Urinary bladder (tissue), 4 donors: ENCODE measurements around the gene PHF14. TPM values are rescaled to one million over a fixed set of nuclear protein-coding genes. Genes with fewer than 3 reads are reported as not detected.

ENCODE experiments used
- DNase-seq: peaks from one replicate; pipeline ENCODE4 v3.0.0-alpha.2; 2015; ENCODE audit errors: extremely low spot score
- H3K27ac ChIP-seq: one replicate; pipeline ENCODE4 v1.5.1; 2013; ENCODE audit warnings: low read depth, mild to moderate bottlenecking, moderate library complexity
- H3K36me3 ChIP-seq: one replicate; pipeline ENCODE4 v1.6.1; 2013; ENCODE audit warnings: mild to moderate bottlenecking, moderate library complexity; ENCODE audit not compliant: insufficient read depth
- H3K4me1 ChIP-seq: one replicate; pipeline ENCODE4 v1.6.1; 2013; ENCODE audit warnings: mild to moderate bottlenecking, moderate library complexity; ENCODE audit not compliant: insufficient read depth
- H3K4me3 ChIP-seq: one replicate; pipeline ENCODE4 v1.5.1; 2013; ENCODE audit warnings: low read depth, low read length
- WGBS: extraction: QIAGEN DNeasy Blood & Tissue Kit; methylation state at CpG from one replicate; pipeline ENCODE4 v1.1.7; 2013; 5-methylcytosine and 5-hydroxymethylcytosine counted together
- polyA plus RNA-seq: library from polyadenylated mRNA; stranded (reverse); fragments of 200-250 nt; gene quantifications from one replicate; pipeline ENCODE4 v1.2.3, GENCODE V29; 2013
- total RNA-seq: library from RNA; depleted of rRNA; stranded (reverse); fragments of >200 nt; gene quantifications from one replicate; pipeline ENCODE4 v1.2.3, GENCODE V29; 2014
- donor health status: healthy with polysubstance abuse.
- donor health status: healthy.

The PHF14 gene
- total and polyA plus RNA-seq, 2 donors = 17.4 to 169 TPM

- Histone ChIP-seq H3K4me3 (no peak overlapping the region), H3K27ac (no peak overlapping the region), H3K36me3 (no peaks in the 10 kb centered on the region), H3K4me1 (no peaks in the 10 kb centered on the region)
- 76% methylated on average over 3 of the region's 3 CpGs for WGBS
- no peak for DNase-seq
Measured at GRCh38 chr7:11203683-11204082, 230.0 kb downstream of the PHF14 start.

DNA sequence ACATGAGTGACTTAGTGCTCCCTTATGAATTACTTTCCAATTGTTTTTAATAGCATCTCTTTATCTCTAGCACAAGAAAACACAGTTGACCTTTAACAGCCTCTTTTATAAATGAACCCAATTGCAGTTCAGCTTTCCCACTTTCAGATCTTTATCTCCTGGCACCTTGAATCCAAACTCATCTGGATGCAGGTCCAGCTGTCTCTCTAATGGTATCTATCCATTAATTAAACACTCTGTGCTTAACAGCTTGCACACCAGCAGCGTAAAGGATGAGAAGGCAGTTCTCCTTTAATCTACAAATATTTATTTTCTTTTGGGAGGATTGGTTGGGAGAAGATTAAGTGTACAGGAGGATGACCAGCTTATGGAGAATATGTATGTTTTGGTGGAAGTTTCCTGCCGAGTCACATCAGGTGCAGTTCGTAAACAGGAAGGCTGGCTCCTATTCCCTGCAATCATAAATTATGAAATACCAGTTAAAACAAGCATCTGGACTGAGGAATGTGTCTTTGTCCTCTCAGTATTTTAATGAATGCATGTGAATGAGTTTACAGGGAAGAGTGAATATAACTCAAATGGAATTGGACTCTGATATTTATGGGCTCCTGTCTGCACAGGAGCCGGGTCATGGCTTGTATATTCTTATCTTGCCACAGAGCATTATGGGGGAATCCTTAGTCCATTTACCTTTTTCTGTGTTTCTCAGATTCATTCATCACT, 232.7 kb downstream of the PHF14 start:
- H3K4me1 ChIP-seq = no peaks in the 10 kb centered on the region
- 63% methylated on average over 4 of the region's 4 CpGs for WGBS
- H3K4me3 ChIP-seq = no peak overlapping the region
- H3K36me3 ChIP-seq = no peaks in the 10 kb centered on the region
- DNase-seq = no peak
- no peak overlapping the region for H3K27ac ChIP-seq

DNA sequence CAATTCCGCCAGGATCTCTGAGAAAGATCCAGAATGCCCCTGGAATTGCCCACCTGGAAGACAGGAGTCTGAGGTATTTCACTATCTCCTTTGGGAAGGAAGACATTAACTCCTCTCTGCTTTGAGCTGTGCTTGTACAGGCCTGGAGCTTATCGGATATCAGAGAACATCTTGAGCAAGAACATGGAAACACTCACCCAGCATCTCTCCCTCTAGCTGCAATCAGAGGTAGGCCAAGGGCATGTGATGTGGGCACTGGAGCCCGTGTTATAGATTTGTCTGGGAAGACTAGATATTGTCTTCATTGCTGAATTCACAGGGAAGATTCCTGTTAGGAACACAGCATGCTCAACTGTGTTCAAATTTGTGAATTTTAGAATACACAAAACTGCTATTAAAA, 233.9 kb downstream of the PHF14 start:
- no peaks in the 10 kb centered on the region for H3K36me3 ChIP-seq
- H3K4me1 ChIP-seq = no peaks in the 10 kb centered on the region
- no peak overlapping the region for H3K27ac ChIP-seq
- DNase-seq = no peak
- 93% methylated on average over 3 of the region's 3 CpGs for WGBS
- no peak overlapping the region for H3K4me3 ChIP-seq

DNA sequence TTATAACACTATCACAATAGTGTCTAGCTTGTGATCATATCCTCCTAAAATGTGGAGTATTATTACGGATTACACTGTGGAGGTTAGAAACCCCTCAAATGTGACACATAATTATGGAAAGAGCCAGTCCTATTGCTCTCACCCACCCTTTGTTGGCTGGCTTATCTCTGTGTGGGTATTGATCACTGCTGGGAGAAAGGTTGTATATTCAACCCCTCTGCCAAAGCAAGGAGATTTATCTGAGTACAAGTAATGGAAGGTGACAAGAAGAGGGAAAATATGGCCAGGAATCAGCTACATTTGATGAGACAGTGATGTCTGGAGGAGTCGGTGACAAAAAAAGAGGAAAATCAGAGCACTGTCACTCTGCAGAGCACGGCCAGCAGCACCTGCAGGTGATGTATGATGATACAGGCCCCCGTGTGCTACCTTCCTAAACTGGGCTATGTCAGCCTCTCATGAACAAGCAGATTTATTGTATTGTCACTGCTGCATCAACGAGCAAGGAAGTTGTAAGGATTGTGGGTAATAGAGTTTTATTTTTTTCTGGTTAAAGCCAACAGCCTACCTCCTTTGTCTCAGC, 235.3 kb downstream of the PHF14 start:
- Histone ChIP-seq H3K36me3 (no peaks in the 10 kb centered on the region), H3K4me3 (no peak overlapping the region), H3K27ac (no peak overlapping the region), H3K4me1 (peaks cover 1% of the 10 kb centered on the region)
- 81% methylated on average over 5 of the region's 5 CpGs for WGBS
- DNase-seq = no peak

GRCh38 chr7:11210374-11210773, 236.7 kb downstream of the PHF14 start:
- 95% methylated on average over 2 of the region's 2 CpGs for WGBS
- H3K27ac ChIP-seq = no peak overlapping the region
- H3K4me1 ChIP-seq = peaks cover 1% of the 10 kb centered on the region
- no peaks in the 10 kb centered on the region for H3K36me3 ChIP-seq
- DNase-seq = no peak
- H3K4me3 ChIP-seq = no peak overlapping the region

DNA sequence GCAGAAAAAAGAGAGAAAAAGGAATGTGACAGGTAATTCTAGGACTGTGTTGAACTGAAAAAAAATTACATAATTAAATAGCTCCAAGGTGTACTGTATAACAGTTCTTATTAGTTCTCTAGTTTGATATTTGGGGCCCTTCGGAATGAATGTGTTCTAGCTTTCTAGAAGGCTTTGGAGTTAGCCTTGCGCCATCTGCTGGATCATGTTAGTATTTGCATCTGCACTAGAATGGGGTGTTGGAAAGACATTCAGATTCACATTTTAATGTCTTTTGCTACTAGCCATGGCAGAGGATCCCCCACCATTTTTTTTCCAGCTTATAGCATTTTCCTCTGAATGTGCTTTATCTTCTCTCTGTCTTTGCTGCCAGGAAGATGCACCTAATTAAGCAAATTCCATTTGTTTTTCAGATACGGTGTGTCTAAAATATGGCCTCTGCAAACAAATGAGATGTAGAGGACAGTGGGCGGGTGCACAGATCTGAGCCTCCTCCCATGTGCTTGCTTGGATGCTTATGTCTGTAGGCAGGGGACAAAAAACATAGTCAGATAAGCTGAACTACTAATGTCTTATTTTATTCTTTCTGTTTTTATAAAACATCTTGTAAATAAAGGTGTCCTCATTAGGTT, 238.5 kb downstream of the PHF14 start:
- Histone ChIP-seq H3K27ac (no peak overlapping the region), H3K4me1 (peaks cover 1% of the 10 kb centered on the region), H3K4me3 (no peak overlapping the region), H3K36me3 (no peaks in the 10 kb centered on the region)
- DNase-seq = no peak
- 35% methylated on average over 4 of the region's 4 CpGs for WGBS

- DNase-seq = no peak
- WGBS = 9% methylated on average over 1 of the region's 1 CpG
- Histone ChIP-seq H3K36me3 (no peaks in the 10 kb centered on the region), H3K4me3 (no peak overlapping the region), H3K27ac (no peak overlapping the region), H3K4me1 (peaks cover 1% of the 10 kb centered on the region)
Measured at GRCh38 chr7:11212816-11213215, 239.1 kb downstream of the PHF14 start.

DNA sequence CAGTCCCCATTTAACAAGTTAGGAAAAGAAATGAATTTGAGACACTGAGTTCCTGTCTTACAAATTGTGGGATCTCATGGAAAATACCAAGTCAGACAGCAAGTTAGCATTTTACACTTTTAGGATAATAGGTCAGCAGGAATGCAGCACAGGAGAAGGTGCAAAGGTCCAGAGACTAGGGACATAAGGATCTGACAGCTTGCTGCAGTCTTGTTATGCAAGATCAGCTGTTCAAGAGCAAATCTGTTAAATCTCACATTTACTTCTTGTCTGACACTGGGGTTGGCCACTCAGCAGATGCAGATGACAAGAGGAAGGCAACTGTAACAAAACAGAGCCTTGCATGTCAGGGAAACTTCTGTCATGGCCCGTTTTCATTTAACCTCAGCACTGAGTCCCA, 239.6 kb downstream of the PHF14 start:
- DNase-seq = no peak
- Histone ChIP-seq H3K4me3 (no peak overlapping the region), H3K27ac (no peak overlapping the region), H3K36me3 (no peaks in the 10 kb centered on the region), H3K4me1 (peaks cover 1% of the 10 kb centered on the region)
- WGBS = 51% methylated on average over 1 of the region's 1 CpG

DNA sequence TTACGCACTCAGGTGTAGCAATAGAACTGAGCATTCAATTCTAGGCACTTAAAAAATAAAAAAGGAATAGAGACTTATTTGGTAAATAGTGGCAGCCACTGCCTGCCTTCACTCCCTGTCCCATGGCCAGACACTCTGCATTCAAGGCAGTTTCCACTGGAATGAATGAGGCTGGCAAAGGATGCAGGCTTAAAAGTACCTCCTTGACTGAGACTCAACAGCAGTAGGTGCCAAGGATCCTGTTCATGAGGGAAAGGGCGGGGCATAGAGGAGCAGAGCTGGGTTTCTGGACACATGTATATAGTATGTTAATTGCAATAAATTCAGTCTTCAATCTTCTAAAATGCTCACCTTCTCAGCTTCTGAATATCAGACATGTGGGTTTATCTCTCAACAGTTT, 242.6 kb downstream of the PHF14 start:
- Histone ChIP-seq H3K36me3 (no peaks in the 10 kb centered on the region), H3K4me3 (no peak overlapping the region), H3K27ac (no peak overlapping the region), H3K4me1 (peaks cover 1% of the 10 kb centered on the region)
- no peak for DNase-seq
- 95% methylated on average over 2 of the region's 2 CpGs for WGBS

DNA sequence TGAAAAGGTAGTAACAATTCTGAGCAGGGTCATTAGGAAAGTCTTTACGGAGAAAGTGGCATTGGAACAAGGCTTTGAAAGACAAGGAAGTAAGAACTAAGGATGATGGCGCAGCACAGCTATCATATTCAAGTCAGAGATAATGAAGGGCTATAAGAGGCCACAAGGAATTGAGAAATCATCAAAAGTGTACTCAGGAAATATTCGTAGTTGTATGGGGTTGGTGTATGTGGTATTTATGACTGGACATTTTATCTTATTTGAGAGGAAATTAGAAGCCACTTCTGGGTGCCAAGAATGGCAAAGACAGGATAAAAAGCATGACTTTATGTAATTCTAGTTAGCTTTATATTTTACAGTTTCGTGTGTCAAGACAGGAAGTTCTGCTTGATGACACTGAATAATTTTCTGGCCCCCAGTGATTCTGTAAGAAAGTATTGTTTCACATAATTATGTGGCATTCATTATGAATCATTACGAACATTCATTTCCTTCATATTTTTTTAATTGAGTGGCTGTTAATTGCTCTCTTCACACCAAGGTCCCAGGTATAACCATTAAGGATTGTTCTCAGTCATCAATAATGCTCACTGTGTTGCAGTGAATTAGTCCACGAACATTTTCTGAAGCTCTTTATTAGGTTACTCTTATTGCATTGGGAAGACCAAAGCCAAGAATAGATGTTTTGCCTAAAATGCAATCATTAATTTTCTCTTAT, 244.3 kb downstream of the PHF14 start:
- no peaks in the 10 kb centered on the region for H3K36me3 ChIP-seq
- no peak for DNase-seq
- H3K4me1 ChIP-seq = peaks cover 1% of the 10 kb centered on the region
- H3K27ac ChIP-seq = no peak overlapping the region
- 86% methylated on average over 6 of the region's 6 CpGs for WGBS
- H3K4me3 ChIP-seq = no peak overlapping the region
